HG03175 (cell line): Measurements from ENCODE around the gene SLAMF7.
"Not testable (repeated sequence)": the region's sequence is repeated elsewhere in the genome, so short reads cannot be mapped to it uniquely, and the experiment has no call there.

ENCODE experiments used
- ATAC-seq: cut with Tn5 transposase; IDR thresholded peaks from one replicate; pipeline ENCODE4 v1.9.1; 2021; ENCODE audit warnings: mild to moderate bottlenecking, moderate library complexity; ENCODE audit not compliant: unreplicated experiment

Gene SLAMF7

DNA sequence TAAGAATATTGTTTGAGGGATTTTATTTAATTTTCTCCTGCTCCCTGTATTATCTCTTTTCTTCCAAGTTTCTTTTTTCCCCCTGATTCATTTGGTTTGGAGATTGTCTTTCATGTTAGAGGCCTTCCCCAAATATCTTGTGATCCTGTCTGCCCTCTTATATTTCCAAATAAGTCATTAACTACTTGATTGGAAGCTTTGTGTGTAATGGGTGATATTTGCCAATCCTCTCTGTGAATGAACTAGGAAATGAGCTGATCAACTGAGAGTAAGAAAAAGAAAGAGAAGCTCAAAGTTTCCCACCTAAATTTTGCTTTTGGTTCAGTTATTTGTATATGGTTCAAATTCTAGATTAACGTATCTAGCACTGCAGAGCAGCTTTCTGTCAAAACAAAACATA lies 33.3 kb downstream of the SLAMF7 start:
- no peak for ATAC-seq

GRCh38 chr1:160773093-160773492 lies 34.0 kb downstream of the SLAMF7 start:
- no peak for ATAC-seq

GRCh38 chr1:160774886-160775719 lies 36.1 kb downstream of the SLAMF7 start:
- ATAC-seq = no peak

DNA sequence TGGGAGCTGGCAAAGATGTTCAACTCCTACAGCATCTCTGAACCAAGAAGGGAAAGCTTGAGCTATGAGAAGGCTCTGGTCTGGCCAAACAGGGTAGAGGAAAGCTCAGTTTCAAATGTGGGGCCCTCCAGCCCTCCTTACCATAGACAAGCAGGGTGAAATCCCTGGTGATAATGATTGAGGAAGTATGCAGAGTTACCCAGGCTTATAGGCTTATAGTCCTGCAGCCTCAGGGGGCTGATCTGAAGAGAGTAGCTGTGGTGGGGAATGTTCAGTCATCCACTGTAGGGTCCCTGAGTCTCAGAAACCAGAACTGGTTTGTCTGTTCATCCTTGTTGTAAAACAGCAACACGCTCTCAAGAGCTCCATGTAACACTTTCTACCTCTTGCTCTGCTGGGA lies 37.1 kb downstream of the SLAMF7 start:
- no peak for ATAC-seq

DNA sequence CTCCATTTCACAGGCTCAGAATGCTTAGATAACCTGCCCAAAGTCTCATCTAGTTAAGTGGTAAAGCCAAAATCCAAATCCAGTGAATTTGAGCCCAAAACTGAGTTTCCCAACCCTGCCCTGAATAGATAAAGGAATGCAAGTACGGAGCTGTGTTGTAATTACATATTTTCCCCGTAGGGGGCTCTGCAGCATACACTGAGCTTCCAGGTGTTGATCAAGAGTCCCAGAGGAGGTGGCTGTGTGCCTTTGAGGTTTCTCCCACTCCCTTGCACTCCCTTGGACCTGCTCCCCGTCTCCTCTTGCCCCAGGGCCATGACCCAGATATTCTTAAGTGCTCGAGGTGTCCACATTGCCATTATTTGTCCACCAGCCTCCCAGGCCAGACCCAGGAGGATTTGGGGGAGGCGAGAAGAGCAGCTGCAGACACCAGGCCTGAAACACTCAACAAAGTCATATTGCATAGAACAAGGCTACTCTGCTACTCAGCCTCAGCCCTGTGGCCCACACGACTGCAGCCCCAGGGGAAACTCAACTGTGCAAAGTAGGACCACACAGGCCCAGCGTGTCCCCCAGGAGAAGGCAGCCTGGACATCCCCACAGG lies 38.5 kb downstream of the SLAMF7 start:
- ATAC-seq = no peak

GRCh38 chr1:160778976-160779375 lies 39.9 kb downstream of the SLAMF7 start:
- ATAC-seq = no peak

DNA sequence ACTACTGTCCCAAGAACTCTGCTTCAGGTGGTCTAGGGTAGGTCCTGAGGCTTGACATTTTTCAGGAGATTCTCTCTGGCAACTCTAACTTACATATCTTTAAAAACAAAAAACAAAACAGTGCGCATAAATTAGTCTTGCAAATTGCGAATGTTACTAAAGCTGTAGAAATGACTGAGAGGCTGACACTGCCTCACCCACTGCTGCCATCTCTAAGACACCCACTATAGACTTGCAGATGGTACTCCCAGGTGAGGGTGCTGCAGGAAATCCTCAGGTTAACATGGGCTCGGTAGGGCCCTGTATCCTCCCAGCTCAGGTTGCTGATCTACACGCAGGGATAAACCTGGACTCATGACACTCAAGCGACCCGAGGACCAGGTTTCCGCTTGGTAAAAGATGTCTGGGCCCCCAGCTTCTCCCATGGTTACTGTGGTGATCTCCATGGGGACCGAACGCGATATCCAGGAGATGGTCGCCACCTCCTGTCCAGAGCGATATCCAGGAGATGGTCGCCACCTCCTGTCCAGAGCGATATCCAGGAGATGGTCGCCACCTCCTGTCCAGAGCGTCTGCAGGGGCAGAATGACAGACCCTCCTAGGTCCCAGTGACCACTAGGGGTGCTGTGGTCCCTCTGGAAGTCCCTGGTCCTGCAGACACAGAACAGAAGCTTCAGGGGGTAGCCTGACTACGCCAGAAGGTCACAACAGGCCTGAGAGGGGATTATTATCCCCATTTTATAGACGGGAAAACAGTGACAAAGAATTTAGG lies 40.8 kb downstream of the SLAMF7 start:
- no peak for ATAC-seq

DNA sequence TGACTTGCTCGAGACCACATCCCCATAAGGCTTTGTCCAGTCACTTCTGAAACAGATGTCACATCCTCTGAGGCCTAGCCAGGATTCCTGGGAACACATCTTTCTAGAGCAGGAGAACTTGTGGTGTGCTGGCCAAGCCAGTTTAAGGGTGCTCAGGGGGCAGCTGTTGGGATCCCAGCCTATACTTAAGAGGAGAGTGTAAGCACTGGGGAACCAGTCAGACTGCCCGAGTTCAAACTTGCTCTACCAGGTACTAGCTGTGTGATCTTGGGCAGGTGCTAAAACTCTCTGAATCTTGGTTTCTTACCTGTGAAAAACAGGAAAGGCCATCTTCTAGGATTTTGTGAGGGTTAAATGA lies 41.3 kb downstream of the SLAMF7 start:
- ATAC-seq = no peak

DNA sequence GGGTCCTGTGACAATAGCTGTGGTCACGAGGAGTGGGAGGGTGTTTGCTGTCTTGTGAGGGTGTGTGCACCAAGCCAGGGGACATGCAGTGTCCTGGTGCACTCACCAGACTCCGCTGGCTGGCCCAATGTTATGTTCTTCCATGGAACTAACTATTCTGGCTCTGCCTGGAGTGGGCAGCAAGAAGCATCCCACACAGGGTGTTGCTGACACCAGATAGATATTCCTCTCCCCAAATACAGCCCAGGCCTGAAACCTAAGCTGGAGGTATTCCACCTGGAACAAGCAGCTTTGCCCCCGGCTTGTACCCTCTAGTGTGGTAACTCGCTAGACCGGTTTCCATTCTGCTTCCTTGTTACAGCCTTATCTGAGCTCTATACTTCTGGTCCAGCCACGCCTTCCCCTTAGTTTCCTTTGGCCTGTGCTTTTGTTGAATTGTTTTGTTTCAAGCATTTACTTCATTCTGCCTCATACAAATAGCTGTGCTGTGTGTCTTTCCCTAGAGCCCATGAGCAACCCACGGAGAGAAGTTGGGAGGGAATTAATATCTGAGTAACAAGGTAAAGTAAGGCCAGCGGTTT lies 42.2 kb downstream of the SLAMF7 start:
- ATAC-seq = no peak

- peak; percentile 87 for ATAC-seq
These were observed 43.1 kb downstream of the SLAMF7 start for GRCh38 chr1:160781914-160782689.

DNA sequence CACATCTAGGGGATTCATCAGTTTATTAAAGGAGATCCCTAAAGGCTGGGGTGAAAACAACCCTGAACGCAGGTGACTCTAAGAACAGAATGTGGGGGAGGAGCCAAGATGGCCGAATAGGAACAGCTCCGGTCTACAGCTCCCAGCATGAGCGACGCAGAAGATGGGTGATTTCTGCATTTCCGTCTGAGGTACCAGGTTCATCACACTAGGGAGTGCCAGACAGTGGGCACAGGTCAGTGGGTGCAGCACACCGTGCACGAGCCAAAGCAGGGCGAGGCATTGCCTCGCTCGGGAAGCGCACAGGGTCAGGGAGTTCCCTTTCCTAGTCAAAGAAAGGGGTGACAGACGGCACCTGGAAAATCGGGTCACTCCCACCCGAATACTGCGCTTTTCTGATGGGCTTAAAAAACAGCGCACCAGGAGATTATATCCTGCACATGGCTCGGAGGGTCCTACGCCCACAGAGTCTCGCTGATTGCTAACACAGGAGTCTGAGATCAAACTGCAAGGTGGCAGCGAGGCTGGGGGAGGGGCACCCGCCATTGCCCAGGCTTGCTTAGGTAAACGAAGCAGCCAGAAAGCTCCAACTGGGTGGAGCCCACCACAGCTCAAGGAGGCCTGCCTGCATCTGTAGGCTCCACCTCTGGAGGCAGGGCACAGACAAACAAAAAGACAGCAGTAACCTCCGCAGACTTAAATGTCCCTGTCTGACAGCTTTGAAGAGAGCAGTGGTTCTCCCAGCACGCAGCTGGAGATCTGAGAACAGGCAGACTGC lies 44.1 kb downstream of the SLAMF7 start:
- ATAC-seq = not testable (repeated sequence)

DNA sequence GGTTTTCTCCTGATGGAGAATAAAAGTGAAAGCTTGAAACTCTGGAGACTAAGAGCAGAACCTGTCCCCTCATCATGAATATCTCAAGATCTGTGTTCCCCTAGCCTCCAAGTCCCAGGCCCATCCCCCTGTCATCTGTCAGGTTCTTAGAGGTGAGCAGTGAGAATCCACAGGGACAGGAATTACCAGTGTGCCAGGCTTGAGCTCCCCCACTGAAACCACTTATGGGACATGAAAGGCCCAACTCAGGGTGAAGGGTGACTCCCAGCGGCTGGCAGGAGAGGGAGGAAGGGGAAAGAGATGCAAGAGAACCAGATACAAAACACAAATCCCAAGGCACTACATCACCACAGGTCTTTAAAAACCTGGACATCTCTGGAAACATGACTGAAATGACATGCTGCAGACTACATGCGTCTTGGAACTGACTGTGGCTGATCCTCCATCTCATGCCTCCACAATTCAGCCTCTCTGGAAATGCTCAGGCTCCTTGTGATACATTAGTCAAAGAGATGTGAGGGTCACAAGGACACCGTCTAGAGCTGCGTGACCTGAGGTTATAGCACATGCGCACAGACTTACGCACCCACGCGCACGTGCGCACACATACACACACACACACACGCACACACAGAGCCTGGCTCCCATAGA lies 50.1 kb downstream of the SLAMF7 start:
- peak; percentile 17 for ATAC-seq

GRCh38 chr1:160789702-160790611 lies 50.9 kb downstream of the SLAMF7 start:
- ATAC-seq = peak; percentile 89

GRCh38 chr1:160794376-160794775 lies 55.3 kb downstream of the SLAMF7 start:
- ATAC-seq = no peak

- ATAC-seq = peak; percentile 82
These were observed 56.9 kb downstream of the SLAMF7 start, which contains the start of gene LY9 for GRCh38 chr1:160795951-160796383. Gene LY9, plus strand, starts transcription at chr1:160796174. Its CDS starts 14 bp downstream, at chr1:160796188.

GRCh38 chr1:160797271-160797709 lies 58.2 kb downstream of the SLAMF7 start:
- no peak for ATAC-seq

GRCh38 chr1:160797861-160798273 lies 58.8 kb downstream of the SLAMF7 start:
- no peak for ATAC-seq

DNA sequence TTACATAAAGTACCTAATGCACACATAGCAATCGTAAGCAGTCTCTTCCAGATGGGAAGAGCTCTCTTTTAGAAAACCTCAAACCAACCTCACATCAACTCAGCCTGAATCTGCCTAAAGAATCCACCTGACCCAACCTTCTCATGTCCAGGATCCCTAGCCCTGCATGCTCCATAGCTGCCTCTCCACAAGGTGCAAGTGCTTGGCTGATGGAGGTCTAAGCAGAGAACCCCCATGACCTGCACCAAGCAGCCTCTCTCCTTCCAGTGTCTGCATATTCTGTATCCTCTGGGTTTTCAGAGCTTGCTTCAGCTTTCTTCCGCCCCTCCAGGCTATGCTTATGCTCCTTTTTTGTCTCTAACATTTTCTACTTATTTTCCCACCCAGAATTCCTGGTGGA lies 59.4 kb downstream of the SLAMF7 start:
- ATAC-seq = no peak
